Myocyte (in vitro differentiated cells): ENCODE data around the gene TFAP2B. TPM values are rescaled to one million over a fixed set of nuclear protein-coding genes. Genes with fewer than 3 reads are reported as not detected.

Experiments
- total RNA-seq: library from RNA; depleted of rRNA; stranded (reverse); fragments of >200 nt; gene quantifications from 2 replicates; pipeline ENCODE4 v1.2.3, GENCODE V29; 2014

The TFAP2B gene
- total RNA-seq, 1 donor from 2014 or later: not detected

Other genes with a start within 250 kb of the TFAP2B start
- not detected in 2 replicates for gene TFAP2D, start 105.3 kb upstream of the TFAP2B start, total RNA-seq